Heart right ventricle (tissue), 16 donors: ENCODE data around the gene ACTR2. TPM values are rescaled to one million over a fixed set of nuclear protein-coding genes. Genes with fewer than 3 reads are reported as not detected.

Experiments
- ATAC-seq, 8 donors: fragments of 200-7000 bp; cut with Tn5 transposase; one replicate each; pipeline ENCODE4 v1.9.1; 2020; ENCODE audit warnings: mild to moderate bottlenecking in 8 of 8, moderate library complexity in 8 of 8, moderate number of reproducible peaks in 1 of 8
- DNase-seq, 2 donors: peaks; one replicate each; pipeline ENCODE4 v3.0.0-alpha.2; 2020
- H3K27ac ChIP-seq, 10 donors: fragments of 200-600 bp; sonication (generic) in 2 of 10; one replicate each; pipeline versions ENCODE4 v1.5.0 to v1.8.0; 2020 to 2022; ENCODE audit warnings: mild to moderate bottlenecking in 3 of 10
- H3K27me3 ChIP-seq, 7 donors: fragments of 200-600 bp; one replicate each; pipeline ENCODE4 v1.8.0; 2021 to 2022; ENCODE audit warnings: mild to moderate bottlenecking in 2 of 7
- H3K36me3 ChIP-seq, 9 donors: fragments of 200-600 bp; sonication (generic) in 1 of 9; one replicate each; pipeline versions ENCODE4 v1.5.0 to v1.8.0; 2020 to 2022; ENCODE audit warnings: mild to moderate bottlenecking in 2 of 9
- H3K4me1 ChIP-seq, 9 donors: fragments of 200-600 bp; sonication (generic) in 1 of 9; one replicate each; pipeline versions ENCODE4 v1.5.0 to v1.8.0; 2020 to 2022; ENCODE audit warnings: mild to moderate bottlenecking in 4 of 9
- H3K4me3 ChIP-seq, 10 donors: fragments of 200-600 bp; sonication (generic) in 2 of 10; one replicate each; pipeline versions ENCODE4 v1.5.0 to v1.8.0; 2020 to 2022; ENCODE audit warnings: mild to moderate bottlenecking in 7 of 10, moderate library complexity in 2 of 10
- H3K9me3 ChIP-seq, 11 donors: fragments of 200-600 bp in 10 of 11; sonication (generic) in 2 of 11; one replicate each; pipeline versions ENCODE4 v1.5.0 to v1.8.0; 2013 to 2022; ENCODE audit warnings: mild to moderate bottlenecking in 2 of 11, control low read depth in 1 of 11, moderate library complexity in 1 of 11
- CTCF ChIP-seq, 9 donors: fragments of 200-600 bp; sonication (generic) in 2 of 9; IDR thresholded peaks; one replicate each; pipeline versions ENCODE4 v1.5.0 to v1.8.0; 2021 to 2022; ENCODE audit warnings: antibody characterized with exemption in 9 of 9, mild to moderate bottlenecking in 5 of 9, moderate library complexity in 1 of 9
- WGBS, 2 donors: extraction: QIAGEN DNeasy Blood & Tissue Kit; methylation state at CpG; one replicate each; pipeline ENCODE4 v1.1.7; 2013; ENCODE audit warnings: inconsistent platforms in 1 of 2; 5-methylcytosine and 5-hydroxymethylcytosine counted together
- intact Hi-C, 10 donors: fragments of 100-400 bp; cut with DNase I; formaldehyde crosslinking; loops; one replicate each; pipeline versions ENCODE4 v1.11.1 to v1.14.2; 2022
- polyA plus RNA-seq, 2 donors: library from polyadenylated mRNA; stranded (reverse); fragments of 200-250 nt; gene quantifications; one replicate each; pipeline ENCODE4 v1.2.3, GENCODE V29; 2013
- total RNA-seq, 10 donors: library from RNA; stranded (reverse); fragmentation: NEBNext Ultra II Directional in 3 of 10; extraction: Animal tissue kit (Norgen Biotek cat#: 25700) in 3 of 10; gene quantifications; one replicate each; pipeline versions ENCODE4 v1.2.1 to v1.2.4, GENCODE V29; 2021 to 2023
- donor health status: Arrhythmogenic right ventricular cardiomyopathy.
- donor health status: ischemic (EF 13 %, LVEDD 7.1; RV severe dilation, severe dysfunction).
- donor health status: healthy with polysubstance abuse.
- donor health status: DM: no; HTN: yes; CAD: no.
- donor health status: DM: no; HTN: no; CAD: no.
- donor health status: ischemic (EF 25% LVEDD 6.9; RV normal size, moderate dysfunction).
- donor health status: ischemic (EF 25% LVEDD 5.7; RV mildly dilated, moderate dysfunction).
- donor health status: healthy.
- donor health status: DM: yes; HTN: yes; CAD: no.
- donor health status: Ischemic cardiomyopathy.
- donor health status: ischemic (EF 35%, LVEDD 5.7; RV mildly dilated, moderate dysfunction).
- donor health status: nonischemic (EF 11% LVEDD 7.7; RV severe dilation, severe dysfunction).
- donor health status: DM: yes; HTN: yes; CAD: no.
- donor health status: PGD.
- donor health status: ischemic (EF 29% LVEDD 5.4; RV normal size, mild dysfunction).
- donor health status: nonischemic (EF 23%, LVEDD 6.1; RV moderate dilation, normal function).

The ACTR2 gene
- total and polyA plus RNA-seq, 12 donors = 34.1 to 164 (median 105) TPM

GRCh38 chr2:65311596-65311995 lies 84.0 kb downstream of the ACTR2 start:
- Histone ChIP-seq H3K9me3 (no peaks in the 10 kb centered on the region), H3K36me3 (peaks cover 0 to 56% (median 21%) of the 10 kb centered on the region in 9 donors), H3K4me3 (no peak overlapping the region), H3K4me1 (peaks cover 9 to 59% (median 22%) of the 10 kb centered on the region in 9 donors), H3K27me3 (no peaks in the 10 kb centered on the region), H3K27ac (peak overlapping the region in 7 of 10 donors; percentile 33 to 90 (median 59))
- no peak for TF ChIP-seq CTCF (IDR thresholded peaks at IDR 0.05)
- 92 to 96% methylated on average over 7 of the region's 7 CpGs for WGBS, 2 donors
- intact Hi-C loops = loop anchor here in 4 of 10 donors (2.0 to 10.0 kb wide), 7 partner anchors 34 to 123 kb away; partner anchors contain the start of gene SPRED2 (in 3 of the 4)
- DNase-seq = no peak
- ATAC-seq = no peak

DNA sequence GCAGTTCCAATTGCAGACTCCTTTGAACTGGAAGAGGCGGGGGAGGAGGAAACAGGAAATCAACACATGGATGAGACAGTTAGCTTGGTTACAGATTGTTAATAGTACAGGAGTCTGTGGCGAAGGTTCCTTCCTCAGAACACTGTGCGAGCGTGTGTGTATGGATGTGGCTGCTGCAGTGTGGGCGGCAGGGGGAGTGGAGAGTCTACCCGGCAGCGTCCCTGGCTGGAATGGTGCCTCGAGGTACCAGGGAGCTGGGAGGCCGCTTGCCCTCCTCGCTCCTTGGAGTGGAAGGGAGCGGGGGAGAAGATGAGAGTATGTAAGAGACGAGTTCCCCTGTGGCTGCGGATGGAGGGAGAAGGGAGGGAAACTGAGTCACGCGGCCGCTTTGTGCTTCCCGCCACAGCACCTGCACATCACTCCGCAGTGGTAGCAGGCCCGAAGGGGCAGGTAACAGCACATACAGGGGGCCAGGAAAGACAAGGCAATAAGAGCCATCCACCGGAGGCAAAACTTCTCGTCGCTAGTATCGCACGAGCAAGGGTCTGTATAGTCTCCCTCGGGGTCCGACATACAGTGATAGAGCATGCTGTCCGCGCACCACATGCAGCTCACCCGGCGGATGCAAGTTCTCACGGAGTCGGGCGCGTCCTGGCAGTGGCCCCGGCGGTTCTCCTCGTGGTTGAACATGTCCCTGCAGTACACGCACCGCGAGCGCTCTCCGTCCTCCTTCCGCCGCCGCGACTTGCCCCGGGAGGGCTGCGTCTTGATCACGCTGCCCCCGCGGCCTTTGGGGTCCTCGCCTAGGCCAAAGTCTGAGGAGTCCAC lies 85.7 kb downstream of the ACTR2 start:
- no peak for DNase-seq
- TF ChIP-seq CTCF (IDR thresholded peaks at IDR 0.05) = peak in 6 of 9 donors; percentile 8 to 45 (median 25)
- intact Hi-C loops = loop anchor here in 4 of 10 donors (5.0 to 10.0 kb wide), 4 partner anchors 36 to 121 kb away; partner anchors contain the start of gene SPRED2 (in 2 of the 4)

DNA sequence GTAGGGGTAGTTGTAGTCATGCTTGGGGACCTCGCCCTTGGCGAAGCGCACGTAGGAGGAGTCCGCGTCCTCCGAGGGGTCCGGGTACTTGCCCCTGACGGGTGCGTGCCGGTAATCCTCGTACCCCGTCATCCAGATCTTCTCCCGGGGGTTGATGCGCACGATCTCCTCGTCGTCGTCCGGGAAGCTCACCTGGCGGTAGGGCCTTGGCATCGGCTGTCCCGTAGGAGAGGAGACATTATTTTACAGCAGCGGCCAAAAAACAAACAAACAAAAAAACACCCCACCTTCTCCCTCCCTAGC lies 86.3 kb downstream of the ACTR2 start:
- intact Hi-C loops = loop anchor here in 4 of 10 donors (5.0 to 10.0 kb wide), 4 partner anchors 37 to 121 kb away; partner anchors contain the start of gene SPRED2 (in 2 of the 4)
- Histone ChIP-seq H3K9me3 (no peaks in the 10 kb centered on the region), H3K4me1 (peaks cover 9 to 52% (median 22%) of the 10 kb centered on the region in 9 donors), H3K27ac (no peak overlapping the region), H3K27me3 (no peaks in the 10 kb centered on the region), H3K4me3 (no peak overlapping the region), H3K36me3 (peaks cover 0 to 61% (median 21%) of the 10 kb centered on the region in 9 donors)
- ATAC-seq = no peak
- TF ChIP-seq CTCF (IDR thresholded peaks at IDR 0.05) = no peak
- 98 to 99% methylated on average over 24 of the region's 24 CpGs for WGBS, 2 donors
- DNase-seq = no peak

More for the DNA sequence above, 85.7 kb downstream of the ACTR2 start:
- no peak overlapping the region for H3K4me3 ChIP-seq
- H3K4me1 ChIP-seq = peaks cover 9 to 57% (median 22%) of the 10 kb centered on the region in 9 donors
- ATAC-seq = peak in 3 of 8 donors; percentile 31 to 42 (median 31)
- no peaks in the 10 kb centered on the region for H3K9me3 ChIP-seq
- no peaks in the 10 kb centered on the region for H3K27me3 ChIP-seq
- 89 to 90% methylated on average over 52 of the region's 52 CpGs for WGBS, 2 donors
- peaks cover 0 to 61% (median 21%) of the 10 kb centered on the region in 9 donors for H3K36me3 ChIP-seq
- peak overlapping the region in 5 of 10 donors; percentile 10 to 90 (median 30) for H3K27ac ChIP-seq

GRCh38 chr2:65314801-65315441 lies 87.3 kb downstream of the ACTR2 start:
- H3K27ac ChIP-seq = no peak overlapping the region
- no peaks in the 10 kb centered on the region for H3K9me3 ChIP-seq
- no peak for ATAC-seq
- DNase-seq = no peak
- peaks cover 0 to 64% (median 21%) of the 10 kb centered on the region in 9 donors for H3K36me3 ChIP-seq
- no peak overlapping the region for H3K4me3 ChIP-seq
- no peak for TF ChIP-seq CTCF (IDR thresholded peaks at IDR 0.05)
- intact Hi-C loops = loop anchor here in 4 of 10 donors (5.0 to 10.0 kb wide), 4 partner anchors 38 to 120 kb away; partner anchors contain the start of gene SPRED2 (in 2 of the 4)
- 87 to 88% methylated on average over 8 of the region's 8 CpGs for WGBS, 2 donors
- no peaks in the 10 kb centered on the region for H3K27me3 ChIP-seq
- peaks cover 2 to 42% (median 19%) of the 10 kb centered on the region in 9 donors for H3K4me1 ChIP-seq
